ENCODE data around the gene LMO1. TPM values are rescaled to one million over a fixed set of nuclear protein-coding genes. Genes with fewer than 3 reads are reported as not detected.

Gene LMO1
- total and polyA plus RNA-seq, 4 donors: 1.8 to 8.7 (median 5.1) TPM

DNA sequence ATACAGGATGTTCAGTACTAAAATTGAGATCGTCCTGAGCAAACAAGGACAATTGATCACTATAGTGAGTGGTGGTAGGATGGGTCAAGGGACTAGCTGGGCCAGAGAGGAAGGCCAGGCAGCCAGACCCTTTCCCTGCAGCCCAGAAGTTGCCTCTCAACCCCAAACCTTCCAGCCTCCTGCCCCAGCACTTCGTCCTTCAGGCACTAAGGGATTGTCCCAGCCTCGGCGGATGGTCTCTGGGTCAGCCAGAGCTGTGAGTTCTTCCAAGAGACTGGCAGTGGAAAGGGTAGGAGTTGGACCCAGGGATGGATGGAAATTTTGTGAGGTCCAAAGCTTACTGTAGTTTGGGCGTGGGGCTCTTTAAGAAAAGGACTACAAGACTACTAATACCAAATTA lies 3.6 kb upstream of the LMO1 start:
- H3K4me3 ChIP-seq (ENCODE audit: low read depth, low read length): no peak overlapping the region

DNA sequence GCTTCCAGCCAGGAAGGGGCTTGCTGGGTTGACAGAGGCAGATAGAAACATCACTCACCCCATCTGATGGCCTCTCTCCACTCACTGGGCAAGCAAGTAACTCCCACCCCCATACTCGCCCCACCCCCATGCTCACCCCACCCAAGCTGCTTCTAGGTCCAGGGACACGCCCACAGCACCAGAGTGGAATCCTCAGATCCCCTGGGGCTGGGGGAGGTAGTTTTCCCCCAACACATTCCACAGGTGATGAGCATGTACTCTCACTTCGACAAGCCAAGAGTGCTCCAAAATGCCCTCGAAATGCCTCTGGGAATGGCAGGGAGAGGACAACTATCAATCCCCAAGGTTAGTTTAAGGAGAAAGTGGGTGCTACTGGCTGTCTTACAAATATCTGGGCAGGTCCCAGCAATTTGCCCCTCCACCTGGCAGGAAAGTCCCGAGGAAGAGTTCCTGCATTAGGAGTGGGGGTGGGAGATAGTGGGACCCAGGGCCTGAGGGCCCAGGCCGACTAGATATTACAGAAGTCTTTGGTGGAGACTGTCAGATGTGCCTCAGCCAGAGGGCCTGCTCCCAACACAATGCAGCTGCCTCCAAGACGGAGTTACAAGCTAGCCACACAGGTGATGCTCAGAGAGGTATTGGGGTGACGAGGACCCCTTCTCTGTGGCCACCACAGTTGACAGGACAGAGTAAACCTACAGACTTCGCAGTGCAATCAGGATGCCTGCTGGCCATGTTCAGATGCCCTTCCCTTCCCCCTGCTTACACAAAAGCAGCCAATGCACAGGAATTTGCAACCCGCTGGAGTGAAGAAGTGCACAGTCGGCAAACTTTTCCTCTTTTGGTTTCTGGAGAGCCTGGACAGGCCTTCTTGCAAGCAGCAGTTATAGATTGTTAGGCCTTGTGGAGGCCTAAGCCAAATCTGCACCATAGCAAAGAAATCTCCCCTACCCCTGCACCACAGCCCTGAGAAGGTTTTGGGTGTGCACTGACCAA lies 2.9 kb upstream of the LMO1 start:
- peaks cover 59% of the 10 kb centered on the region for H3K27me3 ChIP-seq (ENCODE audit: control insufficient read depth, insufficient read depth, low read length)
- no peak overlapping the region for H3K27ac ChIP-seq (ENCODE audit: low read depth, low read length)
- DNase-seq (ENCODE audit: low read depth in 4 of 6, low spot score in 6 of 6): no peak
- H3K4me3 ChIP-seq (ENCODE audit: low read depth, low read length): no peak overlapping the region
- H3K4me1 ChIP-seq (ENCODE audit: control insufficient read depth, insufficient read depth, low read length): peaks cover 43% of the 10 kb centered on the region
- no peaks in the 10 kb centered on the region for H3K36me3 ChIP-seq (ENCODE audit: control insufficient read depth, insufficient read depth, low read length)
- no peaks in the 10 kb centered on the region for H3K9me3 ChIP-seq (ENCODE audit: control insufficient read depth, insufficient read depth, low read length)
- WGBS (ENCODE audit: insufficient coverage): 94% methylated on average over 5 of the region's 11 CpGs

More for the DNA sequence above, 3.6 kb upstream of the LMO1 start:
- Histone ChIP-seq H3K27me3 (ENCODE audit: control insufficient read depth, insufficient read depth, low read length) (peaks cover 52% of the 10 kb centered on the region), H3K36me3 (ENCODE audit: control insufficient read depth, insufficient read depth, low read length) (no peaks in the 10 kb centered on the region), H3K4me1 (ENCODE audit: control insufficient read depth, insufficient read depth, low read length) (peaks cover 38% of the 10 kb centered on the region), H3K9me3 (ENCODE audit: control insufficient read depth, insufficient read depth, low read length) (no peaks in the 10 kb centered on the region), H3K27ac (ENCODE audit: low read depth, low read length) (no peak overlapping the region)
- no peak for DNase-seq (ENCODE audit: low read depth in 4 of 6, low spot score in 6 of 6)
- WGBS (ENCODE audit: insufficient coverage): 67% methylated on average over 1 of the region's 5 CpGs

DNA sequence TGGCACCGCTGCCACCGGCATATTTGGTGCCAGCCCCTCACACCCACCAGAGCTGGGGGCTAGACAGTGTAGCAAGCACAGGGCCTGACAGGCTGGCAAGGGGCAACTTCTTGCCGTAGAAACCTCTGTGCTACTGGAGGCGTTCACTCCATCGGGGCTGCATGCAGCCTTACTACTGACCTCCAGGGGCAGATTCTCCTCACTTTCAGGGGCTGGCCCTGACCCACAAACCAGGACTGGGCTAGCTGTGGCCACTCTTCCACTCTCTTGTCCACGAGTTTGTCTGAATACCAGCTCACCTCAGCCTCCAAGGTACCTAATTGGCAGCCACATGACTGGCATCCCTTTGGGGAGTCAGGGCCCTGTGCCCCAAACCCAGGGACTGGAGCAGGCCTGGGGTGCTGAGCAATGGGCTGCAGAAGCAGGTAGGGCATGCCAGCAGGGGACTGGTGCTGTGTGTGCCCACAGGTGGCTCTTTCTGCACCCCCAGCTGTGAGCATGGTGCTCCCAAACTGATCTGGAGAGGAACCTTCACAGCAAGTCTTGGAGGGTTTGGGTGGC lies 2.1 kb upstream of the LMO1 start:
- Histone ChIP-seq H3K27me3 (ENCODE audit: control insufficient read depth, insufficient read depth, low read length) (peaks cover 67% of the 10 kb centered on the region), H3K4me1 (ENCODE audit: control insufficient read depth, insufficient read depth, low read length) (peaks cover 43% of the 10 kb centered on the region), H3K4me3 (ENCODE audit: low read depth, low read length) (no peak overlapping the region), H3K9me3 (ENCODE audit: control insufficient read depth, insufficient read depth, low read length) (no peaks in the 10 kb centered on the region), H3K27ac (ENCODE audit: low read depth, low read length) (no peak overlapping the region), H3K36me3 (ENCODE audit: control insufficient read depth, insufficient read depth, low read length) (no peaks in the 10 kb centered on the region)
- no peak for DNase-seq (ENCODE audit: low read depth in 4 of 6, low spot score in 6 of 6)
- 58% methylated on average over 6 of the region's 6 CpGs for WGBS (ENCODE audit: insufficient coverage)

DNA sequence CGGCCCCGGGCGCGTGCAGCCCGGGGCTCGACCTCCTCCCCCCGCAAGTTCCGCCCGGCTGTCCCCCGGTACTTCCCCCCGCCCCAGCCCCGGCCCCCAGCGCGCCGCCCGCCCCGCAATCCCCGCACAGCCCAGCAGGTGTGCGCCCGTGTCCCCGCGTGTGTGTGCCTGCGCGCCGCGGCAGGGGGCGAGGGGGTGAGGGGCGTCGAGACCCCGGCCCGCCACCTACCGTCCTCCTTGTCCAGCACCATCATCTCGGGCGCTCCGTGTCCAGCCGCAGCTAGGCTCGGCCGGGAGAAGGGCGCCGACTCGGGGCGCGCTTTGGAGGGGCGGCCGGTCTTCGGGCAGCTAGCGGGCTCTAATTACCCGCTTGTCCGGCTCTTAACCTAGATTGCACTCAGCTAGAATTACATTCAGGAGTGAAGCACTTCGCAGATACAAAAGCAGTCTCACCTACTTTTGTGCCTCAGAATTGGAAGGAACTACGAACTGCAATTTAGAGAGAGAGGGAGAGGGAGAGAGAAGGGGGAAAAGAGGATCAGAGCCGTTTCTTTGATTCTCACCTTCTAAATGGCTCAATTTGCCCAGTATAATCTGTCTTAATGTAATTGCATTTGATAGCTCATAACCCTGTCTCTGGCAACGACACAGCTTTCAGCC lies 439 bp downstream of the LMO1 start:
- WGBS (ENCODE audit: insufficient coverage): under 1% methylated on average over 43 of the region's 53 CpGs

DNA sequence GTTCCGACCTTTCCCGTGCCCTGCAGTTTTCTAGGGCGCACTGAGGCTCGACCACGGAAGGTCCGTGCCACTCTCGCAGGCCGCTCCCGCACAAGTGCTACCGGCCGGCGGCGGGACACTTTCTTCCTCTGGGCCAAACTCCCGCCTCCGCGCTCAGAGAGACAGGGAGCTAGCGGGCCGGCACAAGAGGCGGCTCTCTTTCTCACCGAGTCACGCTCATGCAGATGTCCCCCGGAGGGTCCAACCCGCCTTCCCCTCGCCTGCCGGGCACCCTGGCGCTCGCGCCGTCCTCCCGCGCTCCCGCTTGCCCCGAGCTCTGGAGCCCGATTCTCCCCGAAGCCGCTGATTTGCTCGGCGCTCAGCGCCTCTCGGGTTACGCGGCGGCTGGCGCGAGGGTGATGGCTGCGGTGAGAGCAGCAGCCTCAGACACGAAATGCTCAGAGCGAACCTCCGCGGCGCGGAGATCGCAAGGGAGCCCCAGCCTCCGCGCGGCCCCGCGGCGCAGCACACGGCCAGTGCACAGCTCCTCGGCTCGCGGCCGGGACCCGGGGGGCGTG lies 1.0 kb downstream of the LMO1 start:
- H3K4me1 ChIP-seq (ENCODE audit: control insufficient read depth, insufficient read depth, low read length): peaks cover 35% of the 10 kb centered on the region

More for the DNA sequence above, 439 bp downstream of the LMO1 start:
- Histone ChIP-seq H3K4me3 (ENCODE audit: low read depth, low read length) (peak overlapping the region; percentile 28), H3K27ac (ENCODE audit: low read depth, low read length) (no peak overlapping the region), H3K4me1 (ENCODE audit: control insufficient read depth, insufficient read depth, low read length) (peaks cover 39% of the 10 kb centered on the region), H3K36me3 (ENCODE audit: control insufficient read depth, insufficient read depth, low read length) (no peaks in the 10 kb centered on the region), H3K9me3 (ENCODE audit: control insufficient read depth, insufficient read depth, low read length) (no peaks in the 10 kb centered on the region), H3K27me3 (ENCODE audit: control insufficient read depth, insufficient read depth, low read length) (peaks cover 52% of the 10 kb centered on the region)
- DNase-seq (ENCODE audit: low read depth in 4 of 6, low spot score in 6 of 6): no peak

DNA sequence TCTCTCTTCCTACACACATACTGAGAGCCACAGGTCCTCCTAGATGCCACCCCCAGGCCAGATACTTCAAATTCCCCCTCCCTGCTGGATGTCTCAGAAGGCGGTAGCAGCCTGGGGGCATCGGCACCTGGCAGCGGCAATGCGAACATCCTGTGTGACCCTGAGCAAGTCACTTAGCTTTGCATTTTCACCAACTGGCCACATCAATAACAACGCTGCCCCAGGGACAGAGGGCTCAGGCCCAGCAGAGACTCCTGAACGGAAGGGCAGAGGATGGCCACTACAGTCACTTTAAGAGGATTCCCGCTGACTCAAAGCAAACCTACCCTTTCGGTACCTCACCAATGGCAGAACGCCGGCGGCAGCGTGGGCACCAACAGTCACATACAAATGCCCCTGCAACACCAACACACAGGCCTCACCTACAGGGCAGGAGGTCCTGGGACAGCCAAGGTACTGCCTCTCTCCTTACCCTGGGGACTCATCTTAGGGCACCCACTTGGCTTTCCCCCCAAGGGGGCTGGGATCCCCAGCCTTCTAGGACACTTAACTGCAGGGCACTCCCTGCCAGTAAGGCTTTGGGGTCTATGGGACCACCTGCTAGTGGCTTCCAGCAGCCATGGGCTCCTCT lies 1.6 kb downstream of the LMO1 start:
- WGBS (ENCODE audit: insufficient coverage): 63% methylated on average over 12 of the region's 12 CpGs
- Histone ChIP-seq H3K4me3 (ENCODE audit: low read depth, low read length) (peak overlapping the region; percentile 45), H3K36me3 (ENCODE audit: control insufficient read depth, insufficient read depth, low read length) (no peaks in the 10 kb centered on the region), H3K27me3 (ENCODE audit: control insufficient read depth, insufficient read depth, low read length) (peaks cover 42% of the 10 kb centered on the region), H3K27ac (ENCODE audit: low read depth, low read length) (no peak overlapping the region), H3K9me3 (ENCODE audit: control insufficient read depth, insufficient read depth, low read length) (no peaks in the 10 kb centered on the region), H3K4me1 (ENCODE audit: control insufficient read depth, insufficient read depth, low read length) (peaks cover 32% of the 10 kb centered on the region)
- DNase-seq (ENCODE audit: low read depth in 4 of 6, low spot score in 6 of 6): no peak

More for the DNA sequence above, 1.0 kb downstream of the LMO1 start:
- Histone ChIP-seq H3K36me3 (ENCODE audit: control insufficient read depth, insufficient read depth, low read length) (no peaks in the 10 kb centered on the region), H3K9me3 (ENCODE audit: control insufficient read depth, insufficient read depth, low read length) (no peaks in the 10 kb centered on the region), H3K4me3 (ENCODE audit: low read depth, low read length) (peak overlapping the region; percentile 45), H3K27me3 (ENCODE audit: control insufficient read depth, insufficient read depth, low read length) (peaks cover 48% of the 10 kb centered on the region), H3K27ac (ENCODE audit: low read depth, low read length) (no peak overlapping the region)
- peak in 2 of 6 donors; percentile 79 to 81 for DNase-seq (ENCODE audit: low read depth in 4 of 6, low spot score in 6 of 6)
- under 1% methylated on average over 66 of the region's 66 CpGs for WGBS (ENCODE audit: insufficient coverage)

DNA sequence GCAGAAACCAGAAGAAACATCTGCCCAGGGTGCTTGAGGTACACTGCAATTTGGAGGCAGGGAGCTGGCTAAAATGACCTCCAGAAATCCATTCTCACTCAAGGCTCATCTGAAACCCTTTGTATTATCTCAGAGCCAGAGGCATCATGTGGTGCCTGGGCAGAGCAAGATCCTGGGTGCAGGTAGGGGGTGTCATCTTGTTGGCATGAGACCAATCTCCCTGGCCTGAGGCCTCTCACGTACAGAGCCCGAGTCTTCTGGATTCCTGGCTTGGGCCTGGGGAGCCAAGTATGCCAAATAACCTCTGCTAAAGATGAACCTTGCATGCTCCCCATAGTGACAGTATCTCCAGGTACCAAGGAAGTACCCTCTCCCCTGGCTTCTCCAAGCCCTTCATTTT lies 2.4 kb downstream of the LMO1 start:
- no peak overlapping the region for H3K27ac ChIP-seq (ENCODE audit: low read depth, low read length)
- WGBS (ENCODE audit: insufficient coverage): 100% methylated on average over 2 of the region's 2 CpGs
- H3K36me3 ChIP-seq (ENCODE audit: control insufficient read depth, insufficient read depth, low read length): no peaks in the 10 kb centered on the region
- DNase-seq (ENCODE audit: low read depth in 4 of 6, low spot score in 6 of 6): no peak
- H3K4me3 ChIP-seq (ENCODE audit: low read depth, low read length): no peak overlapping the region
- no peaks in the 10 kb centered on the region for H3K9me3 ChIP-seq (ENCODE audit: control insufficient read depth, insufficient read depth, low read length)
- peaks cover 32% of the 10 kb centered on the region for H3K4me1 ChIP-seq (ENCODE audit: control insufficient read depth, insufficient read depth, low read length)
- peaks cover 36% of the 10 kb centered on the region for H3K27me3 ChIP-seq (ENCODE audit: control insufficient read depth, insufficient read depth, low read length)

DNA sequence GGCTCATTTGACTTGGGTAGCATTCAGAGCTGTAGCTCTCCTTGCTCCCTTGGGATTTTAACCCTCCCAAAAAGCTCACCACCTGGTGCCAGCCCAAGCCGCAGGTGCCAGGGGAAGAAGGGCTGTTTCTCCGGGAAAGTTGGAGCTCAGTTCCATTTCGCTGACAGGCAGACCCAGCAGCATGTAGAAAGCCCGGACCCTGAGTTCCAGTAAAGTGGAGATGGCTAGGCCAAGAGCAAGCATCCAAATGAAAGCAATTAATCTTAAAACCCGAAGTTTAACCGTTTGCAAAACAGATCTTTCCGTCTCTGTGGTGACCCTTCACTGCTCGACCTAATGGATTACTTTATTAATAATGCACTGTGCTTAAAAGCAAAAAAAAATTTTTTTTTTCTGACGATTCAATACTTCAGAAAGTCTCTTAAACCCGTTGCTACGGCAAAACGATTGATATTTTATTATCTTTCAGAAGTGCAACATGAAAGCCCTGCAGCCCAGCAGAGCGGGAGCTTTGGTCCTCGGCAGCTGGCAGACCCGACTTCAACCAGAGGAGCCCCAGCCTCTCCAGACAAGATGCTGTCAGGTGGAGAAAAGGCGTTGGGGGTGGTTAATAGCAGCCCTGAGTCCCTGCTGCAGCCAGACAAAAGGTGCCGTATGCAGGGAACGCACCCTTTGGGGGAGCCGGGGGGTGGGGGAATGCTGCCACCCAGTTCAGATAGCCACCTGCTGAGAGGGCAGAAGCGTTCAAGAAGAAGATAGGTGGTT lies 3.3 kb downstream of the LMO1 start:
- WGBS (ENCODE audit: insufficient coverage): 93% methylated on average over 7 of the region's 20 CpGs
- no peak for DNase-seq (ENCODE audit: low read depth in 4 of 6, low spot score in 6 of 6)
- peaks cover 27% of the 10 kb centered on the region for H3K4me1 ChIP-seq (ENCODE audit: control insufficient read depth, insufficient read depth, low read length)
- H3K27ac ChIP-seq (ENCODE audit: low read depth, low read length): no peak overlapping the region
- no peak overlapping the region for H3K4me3 ChIP-seq (ENCODE audit: low read depth, low read length)
- H3K36me3 ChIP-seq (ENCODE audit: control insufficient read depth, insufficient read depth, low read length): no peaks in the 10 kb centered on the region
- H3K9me3 ChIP-seq (ENCODE audit: control insufficient read depth, insufficient read depth, low read length): no peaks in the 10 kb centered on the region
- peaks cover 28% of the 10 kb centered on the region for H3K27me3 ChIP-seq (ENCODE audit: control insufficient read depth, insufficient read depth, low read length)

Measured in spinal cord (tissue), 10 donors.